Hippocampal formation (tissue), 2 donors: ENCODE measurements around the gene SART3.
"Not testable (repeated sequence)": the region's sequence is repeated elsewhere in the genome, so short reads cannot be mapped to it uniquely, and the experiment has no call there.

Source experiments
- DNase-seq, 2 donors: peaks; one replicate each; lab custom pipeline; 2025; lab: John Stamatoyannopoulos, UW

Gene SART3

DNA sequence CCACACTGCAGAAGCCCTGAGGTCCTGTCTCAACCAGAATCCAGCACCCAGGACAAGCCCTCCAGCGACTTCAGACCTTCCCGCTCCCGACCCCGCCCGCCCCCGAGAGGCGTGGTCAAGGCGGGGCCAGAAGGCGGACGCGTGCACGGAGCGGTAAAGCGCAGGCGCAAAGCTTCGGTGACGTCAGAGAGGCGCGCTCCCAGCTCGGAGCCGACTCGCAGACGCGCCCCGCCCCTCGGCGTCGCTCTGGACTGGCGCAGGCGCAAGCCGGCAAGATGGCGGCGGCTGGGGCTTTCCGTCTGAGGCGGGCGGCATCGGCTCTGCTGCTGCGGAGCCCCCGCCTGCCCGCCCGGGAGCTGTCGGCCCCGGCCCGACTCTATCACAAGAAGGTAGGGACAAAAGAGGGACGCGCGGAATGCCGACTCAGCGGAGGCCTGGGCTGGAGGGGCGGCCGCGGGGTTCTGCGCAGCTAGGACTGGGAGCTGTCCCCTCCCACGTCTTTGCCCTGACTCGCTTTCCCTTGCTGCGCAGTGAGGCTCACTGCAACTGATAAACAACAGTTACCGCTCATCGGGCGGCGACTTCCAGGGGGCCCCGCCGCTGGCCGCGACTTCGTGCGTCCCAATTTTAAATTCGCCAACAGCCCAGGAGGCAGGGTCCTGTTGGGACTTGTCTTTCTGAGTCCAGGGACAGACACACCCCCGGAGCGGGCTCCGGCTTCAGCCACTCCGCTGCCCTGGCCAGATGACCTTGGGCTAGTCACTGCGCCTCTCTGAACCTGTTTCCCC is 1.6 kb upstream of the SART3 start, which contains the start of gene ISCU:
Gene ISCU (plus strand): TSS at position 249 of the 788 bp plus-strand sequence. CDS start 27 bp downstream, at position 276.
- peak; percentile 93 to 98 for DNase-seq

DNA sequence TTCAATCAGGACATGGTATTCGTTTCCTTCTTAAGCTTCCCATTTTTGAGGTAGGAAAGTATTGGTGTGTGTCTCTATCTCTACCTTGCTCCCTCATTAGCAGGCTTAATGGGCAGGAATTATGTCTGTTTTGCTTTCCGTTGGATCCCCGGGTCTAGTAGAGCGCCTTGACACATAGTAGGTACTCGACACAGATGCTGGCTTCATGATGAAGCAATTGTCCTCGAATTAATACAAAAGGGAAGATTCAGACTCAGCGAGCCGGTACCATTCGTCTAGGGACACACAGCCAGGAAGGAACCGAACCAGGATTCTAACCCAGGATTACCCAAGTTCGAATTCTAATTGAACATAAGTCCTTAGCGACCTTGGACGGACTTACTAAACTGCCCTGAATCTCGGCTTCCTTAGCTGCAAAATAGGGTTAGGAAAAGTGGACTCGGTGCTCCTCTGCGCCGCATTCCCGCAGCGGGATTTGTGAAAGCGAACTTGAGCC is 927 bp upstream of the SART3 start:
- DNase-seq: no peak

DNA sequence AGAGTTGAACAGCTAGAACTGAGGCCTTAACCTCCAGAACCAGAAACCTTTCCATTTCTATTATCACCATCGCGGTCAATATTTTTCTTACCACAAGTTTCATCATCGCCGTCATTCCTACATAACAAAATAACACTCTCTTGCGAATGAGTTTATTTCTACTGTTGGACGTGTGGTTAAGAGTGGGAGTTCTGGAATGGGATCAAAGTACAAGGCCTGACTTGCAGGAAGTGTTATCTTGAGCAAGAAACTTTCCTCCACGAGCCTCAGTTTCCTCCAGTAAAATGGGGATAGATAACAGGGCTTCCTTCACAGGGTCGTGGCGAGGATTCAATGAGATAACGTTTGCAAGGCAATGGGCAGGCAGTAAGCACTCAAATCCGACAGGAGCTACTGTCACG is 652 bp downstream of the SART3 start:
- no peak for DNase-seq

DNA sequence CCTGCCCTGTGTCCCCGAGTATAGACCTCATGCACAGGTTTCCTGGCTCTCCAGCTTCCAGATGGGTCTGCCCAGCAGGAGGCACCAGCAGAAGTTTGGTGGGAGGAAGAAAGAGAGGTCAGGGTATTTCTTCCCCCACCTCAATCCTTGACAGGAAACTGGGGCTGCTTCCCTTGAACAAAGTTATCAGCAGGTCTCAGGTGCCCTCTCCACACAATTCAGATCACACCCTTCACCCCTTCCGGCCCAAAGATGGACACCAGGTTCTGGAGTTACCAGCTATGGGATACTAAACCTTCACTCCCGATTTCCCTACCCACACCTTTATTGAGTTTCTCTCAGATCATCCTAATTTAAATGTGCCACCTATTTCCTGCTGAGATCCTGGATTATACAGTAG is 1.2 kb downstream of the SART3 start:
- no peak for DNase-seq

DNA sequence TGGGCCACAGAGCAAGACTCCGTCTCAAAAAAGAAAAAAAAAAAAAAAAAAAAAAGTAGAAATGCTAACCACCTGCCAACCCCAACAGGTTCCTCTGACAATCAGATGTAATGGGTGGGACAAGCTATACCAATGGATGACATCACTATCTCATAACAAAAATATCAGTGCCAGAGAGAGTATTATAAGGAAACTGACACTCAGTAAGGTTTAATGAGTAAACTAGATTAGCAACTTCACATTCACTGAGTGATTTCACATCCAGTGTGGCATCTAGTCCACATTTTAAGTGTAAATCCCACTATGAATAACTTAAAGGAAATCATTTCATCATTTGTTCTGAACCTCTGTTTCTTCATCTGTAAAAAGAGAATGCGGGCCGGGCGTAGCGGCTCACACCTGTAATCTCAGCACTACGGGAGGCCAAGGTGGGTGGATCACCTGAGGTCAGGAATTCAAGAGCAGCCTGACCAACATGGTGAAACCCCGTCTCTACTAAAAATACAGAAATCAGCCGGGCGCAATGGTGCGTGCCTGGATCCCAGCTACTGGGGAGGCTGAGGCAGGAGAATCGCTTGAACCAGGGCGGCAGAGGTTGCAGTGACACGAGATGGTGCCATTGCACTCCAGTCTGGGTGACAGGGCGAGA is 1.8 kb downstream of the SART3 start:
- DNase-seq: no peak

- not testable (repeated sequence) for DNase-seq
Observed at GRCh38 chr12:108555383-108555782, 5.6 kb downstream of the SART3 start.

- DNase-seq: no peak
Observed at GRCh38 chr12:108553799-108554198, 7.2 kb downstream of the SART3 start.

- no peak for DNase-seq
Observed at GRCh38 chr12:108551535-108551934, 9.4 kb downstream of the SART3 start.

DNA sequence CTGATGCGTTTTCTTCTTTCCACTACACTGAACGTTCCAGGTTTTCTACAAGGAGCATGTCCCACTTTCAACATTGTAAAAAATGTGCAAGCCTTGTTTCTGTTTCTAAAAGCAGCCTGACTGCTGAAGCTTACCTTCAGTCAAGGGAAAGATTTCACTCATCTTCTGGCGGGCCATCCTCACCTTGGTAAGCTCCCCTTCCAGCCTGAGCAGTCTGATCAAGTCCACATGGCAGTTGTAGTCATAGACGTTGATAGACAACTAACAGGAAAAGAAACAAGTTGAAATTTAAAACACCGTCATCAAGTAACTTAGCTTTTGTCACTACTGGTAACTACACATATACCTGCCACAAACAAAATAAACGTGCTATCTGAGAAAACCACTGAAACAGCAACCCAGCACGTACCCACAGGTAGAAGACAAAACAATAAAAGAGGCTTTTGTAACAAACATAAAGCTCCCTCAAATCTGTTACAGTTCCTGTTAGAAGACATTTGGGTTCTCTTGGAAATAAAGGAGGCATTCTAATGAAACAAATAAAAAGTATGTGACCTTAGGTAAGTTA is 11.9 kb downstream of the SART3 start:
- no peak for DNase-seq

DNA sequence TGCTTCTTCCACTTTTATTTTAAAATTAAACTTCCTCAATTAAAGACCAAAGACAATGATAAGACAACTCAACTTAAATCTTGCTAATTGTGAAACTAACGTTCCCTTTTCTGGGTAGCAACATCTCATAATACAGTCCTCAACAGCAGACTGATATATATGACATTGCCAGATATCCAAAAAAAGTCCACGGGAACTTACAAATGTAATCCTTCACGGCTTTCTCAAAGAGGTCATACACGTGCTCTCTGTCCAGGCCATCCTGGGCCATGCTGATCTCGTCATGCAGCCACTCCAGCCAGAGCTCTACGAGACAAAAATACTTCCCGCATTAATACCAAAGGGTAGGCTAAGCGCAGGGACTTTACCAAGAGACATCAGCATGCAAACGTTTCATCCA is 13.3 kb downstream of the SART3 start:
- DNase-seq: no peak

DNA sequence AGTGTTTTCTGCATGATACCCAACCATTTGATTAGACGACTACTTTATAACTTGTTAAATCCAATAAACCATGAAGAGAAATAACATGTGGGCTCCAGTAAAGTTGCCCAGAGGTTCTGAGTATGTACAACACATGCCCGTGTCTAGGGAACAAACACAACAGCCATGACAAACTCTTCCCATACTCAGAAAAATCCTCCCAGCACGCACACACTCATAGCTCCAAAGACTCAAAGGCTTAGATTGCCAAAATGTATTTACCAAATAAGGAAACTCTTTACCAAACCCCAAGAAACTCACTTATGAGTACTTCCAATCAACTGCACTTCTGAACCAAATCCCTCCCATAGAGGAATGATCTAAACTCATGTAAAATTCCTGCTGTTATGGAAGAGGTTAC is 17.3 kb downstream of the SART3 start:
- no peak for DNase-seq

DNA sequence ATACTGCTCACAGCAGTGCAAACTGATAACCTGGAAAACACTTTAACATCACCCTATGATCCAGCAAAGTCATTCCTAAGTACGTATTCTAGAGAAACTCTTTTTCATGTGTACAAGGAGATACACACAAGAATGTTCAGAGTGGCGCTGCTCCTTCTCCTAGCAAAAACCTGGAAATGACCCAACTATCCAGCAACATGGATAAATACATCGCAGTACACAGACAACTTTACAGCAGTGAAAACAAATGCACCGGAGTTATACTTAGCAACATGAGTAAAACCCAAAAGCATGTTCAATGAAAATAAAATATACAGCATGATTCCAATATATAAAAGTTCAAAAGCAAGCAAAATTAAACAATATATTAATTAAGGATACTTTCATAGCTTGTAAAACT is 18.7 kb downstream of the SART3 start:
- no peak for DNase-seq

DNA sequence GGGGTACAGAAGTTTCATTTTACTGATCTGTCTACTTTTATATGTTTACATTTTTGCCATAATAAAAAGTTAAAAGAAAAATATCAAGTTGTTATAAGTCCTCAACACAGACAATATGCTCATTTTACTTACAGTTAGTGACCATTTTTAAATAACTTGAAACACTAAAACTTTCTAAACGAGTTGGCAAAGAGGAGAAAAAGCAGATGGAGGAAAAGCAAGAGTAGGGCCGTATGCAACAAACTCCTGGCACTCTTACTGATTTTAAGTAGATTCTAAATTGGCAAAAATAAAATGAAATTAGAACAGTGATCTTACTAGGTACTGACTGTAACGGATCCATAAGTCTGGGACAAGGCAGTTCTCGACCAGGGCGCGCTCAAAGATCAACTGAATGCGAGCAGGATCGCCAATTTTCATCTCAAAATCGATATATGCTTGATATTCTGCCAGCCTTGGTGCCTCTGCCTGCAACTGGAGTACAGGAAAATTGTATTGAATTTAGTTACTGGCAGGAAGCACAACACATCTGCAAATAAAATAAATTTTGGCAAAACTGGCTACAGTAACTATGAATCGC is 22.3 kb downstream of the SART3 start:
- DNase-seq: no peak

DNA sequence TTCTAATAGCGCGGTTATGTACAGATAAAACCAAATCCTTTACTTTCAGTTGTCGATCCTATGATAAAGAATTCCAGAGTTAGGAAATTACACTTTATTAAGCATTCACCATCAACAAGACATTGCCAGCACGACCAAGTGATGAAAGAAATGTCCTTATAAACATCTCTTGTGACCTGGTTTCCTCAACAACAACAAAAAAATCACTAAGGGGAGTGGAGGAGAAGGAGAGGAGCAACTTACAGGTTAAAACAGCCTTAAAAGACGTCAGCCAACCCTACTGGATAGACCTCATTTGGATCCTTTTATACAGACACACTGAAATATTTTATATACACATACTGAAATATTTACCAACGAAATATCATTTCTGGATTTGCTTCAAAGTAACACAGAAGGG is 22.8 kb downstream of the SART3 start:
- no peak for DNase-seq

GRCh38 chr12:108531929-108532848 is 28.8 kb downstream of the SART3 start:
- DNase-seq: no peak

DNA sequence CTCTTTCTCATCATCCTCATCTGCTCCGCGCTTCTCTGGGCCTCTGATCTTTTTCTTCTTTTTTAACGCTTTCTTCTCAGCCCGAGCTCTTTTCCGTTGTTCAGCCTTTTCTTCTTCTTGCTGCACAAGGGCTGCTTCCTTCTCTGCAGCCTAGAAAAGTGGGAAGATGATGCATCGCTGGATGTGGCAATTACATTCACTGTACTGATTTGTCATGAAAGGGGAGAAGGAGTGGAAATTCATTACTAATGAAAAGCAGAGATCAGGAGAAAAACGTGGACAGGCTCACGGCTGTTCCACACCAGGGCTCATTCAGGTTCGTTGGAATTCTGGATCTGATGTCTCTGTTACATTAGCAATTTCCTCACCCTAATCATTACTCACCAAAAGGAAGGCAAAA is 30.8 kb downstream of the SART3 start:
- DNase-seq: no peak

- no peak for DNase-seq
Observed at GRCh38 chr12:108527166-108527496, 33.8 kb downstream of the SART3 start.

DNA sequence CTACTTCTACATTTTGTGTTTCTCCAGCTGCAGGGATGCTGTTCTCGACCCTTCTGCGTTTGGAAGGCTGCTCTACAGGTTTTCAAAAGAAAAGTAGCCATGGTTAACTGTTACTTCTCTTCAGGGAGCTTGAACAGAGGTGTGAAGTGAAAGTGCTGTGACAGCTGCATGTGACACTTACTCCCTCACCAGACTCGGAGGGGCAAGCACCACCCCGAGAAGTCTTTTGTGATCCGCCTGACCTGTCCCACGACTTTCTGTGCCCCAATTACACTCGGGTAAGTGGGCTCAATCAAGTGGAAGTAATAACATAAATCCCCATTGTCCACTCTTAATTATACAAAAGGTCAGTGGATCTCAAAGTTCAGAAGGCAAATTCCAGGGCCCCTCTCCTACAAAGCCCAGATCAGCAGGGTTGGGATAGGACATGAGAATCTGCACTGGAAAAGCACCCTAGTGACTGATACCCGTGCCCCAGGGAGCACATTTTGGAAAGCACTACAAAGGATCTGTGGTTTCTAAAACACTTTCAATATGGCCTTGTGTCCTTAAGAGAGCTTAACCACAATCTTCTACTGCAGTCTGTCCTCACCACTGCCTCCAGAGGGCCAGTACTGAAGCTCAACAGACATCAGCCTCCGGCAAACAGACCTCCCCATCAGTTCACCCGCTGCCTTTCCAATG is 34.3 kb downstream of the SART3 start:
- DNase-seq: no peak

DNA sequence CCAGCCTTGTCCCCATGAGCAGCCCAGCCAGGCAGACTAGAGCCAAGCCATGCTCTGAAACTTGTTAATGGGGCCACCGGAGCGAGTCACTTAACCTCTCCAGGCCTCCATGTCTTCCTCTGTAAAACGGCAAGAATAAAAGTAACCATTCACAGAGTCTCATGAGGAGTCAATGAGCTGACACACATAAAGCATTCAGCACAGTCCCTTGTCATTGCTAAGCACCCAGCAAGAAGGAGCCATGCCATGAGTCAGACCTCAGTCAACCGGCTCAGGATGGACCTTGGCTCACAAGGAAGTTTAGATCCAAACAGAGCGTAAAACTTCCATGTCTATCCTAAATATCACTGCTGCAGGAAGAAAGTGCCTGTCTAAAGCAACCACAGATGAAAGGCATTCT is 35.3 kb downstream of the SART3 start:
- no peak for DNase-seq

DNA sequence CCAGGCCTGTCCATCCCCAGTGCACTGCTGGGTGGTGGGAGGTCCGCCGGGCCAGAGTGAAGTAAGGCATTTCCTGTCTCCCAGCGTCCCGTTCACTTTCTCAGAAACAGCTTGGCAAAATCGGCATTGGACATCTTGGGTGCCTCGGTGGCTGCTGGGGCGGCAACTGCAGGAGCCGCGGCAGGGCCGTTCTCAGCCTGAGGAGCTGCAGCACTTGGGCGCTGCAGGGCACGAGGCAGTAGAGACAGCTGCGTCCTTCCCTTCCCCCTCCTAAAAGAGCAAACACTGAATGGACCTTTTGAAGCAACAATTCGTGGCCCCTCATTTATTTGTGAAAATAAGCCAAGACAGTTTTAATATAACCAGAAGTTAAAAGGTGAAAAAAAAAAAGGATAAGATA is 37.6 kb downstream of the SART3 start:
- peak in 1 of 2 donors; percentile 28 for DNase-seq

DNA sequence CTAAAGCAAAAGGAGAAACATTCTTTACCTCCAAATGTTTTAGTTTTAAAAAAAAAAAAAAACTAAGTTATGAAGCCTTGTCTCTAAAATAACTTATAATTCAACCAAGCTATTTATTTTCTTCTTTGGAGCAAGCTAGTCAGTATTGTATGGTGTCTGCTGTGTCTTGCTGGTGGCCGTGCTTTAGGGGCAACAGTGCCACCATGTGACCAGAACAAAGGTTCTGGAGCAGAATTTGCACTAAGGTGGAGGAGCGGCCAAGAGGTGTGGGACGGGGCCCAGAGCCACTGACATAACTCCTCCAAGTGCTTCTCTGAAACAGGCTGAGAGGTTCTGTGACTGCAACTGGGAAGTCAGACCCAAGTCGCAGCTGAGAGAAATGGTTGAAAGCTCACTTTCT is 41.4 kb downstream of the SART3 start:
- no peak for DNase-seq
